ENCODE measurements around the gene ITPR3.

Gene ITPR3

GRCh38 chr6:33592280-33592594, 28.9 kb upstream of the ITPR3 start:
- no peak for TF ChIP-seq EGR1 (IDR thresholded peaks at IDR 0.05)
- TF ChIP-seq MAX (IDR thresholded peaks at IDR 0.05): no peak
- no peak for TF ChIP-seq EP300 (IDR thresholded peaks at IDR 0.05; ENCODE audit: borderline replicate concordance)
- TF ChIP-seq TCF12 (IDR thresholded peaks at IDR 0.05; ENCODE audit: low read depth): no peak
- no peak for TF ChIP-seq TEAD4 (IDR thresholded peaks at IDR 0.05)
- no peak for TF ChIP-seq CEBPB (IDR thresholded peaks at IDR 0.05)
- no peak for TF ChIP-seq USF1 (IDR thresholded peaks at IDR 0.05)
- TF ChIP-seq YY1 (IDR thresholded peaks at IDR 0.05; ENCODE audit: low read depth): no peak
- no peak for TF ChIP-seq NFIC (IDR thresholded peaks at IDR 0.05)
- TF ChIP-seq RAD21 (IDR thresholded peaks at IDR 0.05; ENCODE audit: low read depth): no peak
- TF ChIP-seq REST (IDR thresholded peaks at IDR 0.05; ENCODE audit: low read depth): no peak
- no peak for TF ChIP-seq TAF1 (IDR thresholded peaks at IDR 0.05; ENCODE audit: low read depth)
- no peak for TF ChIP-seq FOXM1 (IDR thresholded peaks at IDR 0.05; ENCODE audit: borderline replicate concordance, low read depth)
- no peak for TF ChIP-seq CREB1 (IDR thresholded peaks at IDR 0.05; ENCODE audit: low read depth)
- TF ChIP-seq ZBTB7A (IDR thresholded peaks at IDR 0.05; ENCODE audit: low read depth): no peak

- no peak for TF ChIP-seq CEBPB (IDR thresholded peaks at IDR 0.05)
- TF ChIP-seq TCF12 (IDR thresholded peaks at IDR 0.05; ENCODE audit: low read depth): peak; percentile 95
- TF ChIP-seq EP300 (IDR thresholded peaks at IDR 0.05; ENCODE audit: borderline replicate concordance): peak; percentile 92
- TF ChIP-seq RAD21 (IDR thresholded peaks at IDR 0.05; ENCODE audit: low read depth): peak; percentile 17; the same call in 1 of the 2 replicates
- TF ChIP-seq EGR1 (IDR thresholded peaks at IDR 0.05): peak; percentile 87
- 0 out of 2 replicates have a peak, but pooled peaks have one; percentile 32 for TF ChIP-seq YY1 (IDR thresholded peaks at IDR 0.05; ENCODE audit: low read depth)
- peak; percentile 88 for TF ChIP-seq NFIC (IDR thresholded peaks at IDR 0.05)
- TF ChIP-seq MAX (IDR thresholded peaks at IDR 0.05): peak; percentile 79
- no peak for TF ChIP-seq USF1 (IDR thresholded peaks at IDR 0.05)
- TF ChIP-seq FOXM1 (IDR thresholded peaks at IDR 0.05; ENCODE audit: borderline replicate concordance, low read depth): peak; percentile 67; the same call in 1 of the 2 replicates
- TF ChIP-seq TEAD4 (IDR thresholded peaks at IDR 0.05): peak; percentile 74
- no peak for TF ChIP-seq CREB1 (IDR thresholded peaks at IDR 0.05; ENCODE audit: low read depth)
- no peak for TF ChIP-seq REST (IDR thresholded peaks at IDR 0.05; ENCODE audit: low read depth)
- peak; percentile 92; the same call in 1 of the 2 replicates for TF ChIP-seq ZBTB7A (IDR thresholded peaks at IDR 0.05; ENCODE audit: low read depth)
- no peak for TF ChIP-seq TAF1 (IDR thresholded peaks at IDR 0.05; ENCODE audit: low read depth)
Observed at GRCh38 chr6:33592595-33593413, 28.3 kb upstream of the ITPR3 start.

GRCh38 chr6:33593414-33593727, 27.8 kb upstream of the ITPR3 start:
- TF ChIP-seq FOXM1 (IDR thresholded peaks at IDR 0.05; ENCODE audit: borderline replicate concordance, low read depth) (no peak), TCF12 (IDR thresholded peaks at IDR 0.05; ENCODE audit: low read depth) (no peak), CEBPB (IDR thresholded peaks at IDR 0.05) (no peak), EP300 (IDR thresholded peaks at IDR 0.05; ENCODE audit: borderline replicate concordance) (no peak), EGR1 (IDR thresholded peaks at IDR 0.05) (no peak), REST (IDR thresholded peaks at IDR 0.05; ENCODE audit: low read depth) (no peak), RAD21 (IDR thresholded peaks at IDR 0.05; ENCODE audit: low read depth) (no peak), USF1 (IDR thresholded peaks at IDR 0.05) (no peak), TAF1 (IDR thresholded peaks at IDR 0.05; ENCODE audit: low read depth) (no peak), YY1 (IDR thresholded peaks at IDR 0.05; ENCODE audit: low read depth) (no peak), NFIC (IDR thresholded peaks at IDR 0.05) (no peak), MAX (IDR thresholded peaks at IDR 0.05) (no peak), TEAD4 (IDR thresholded peaks at IDR 0.05) (no peak), CREB1 (IDR thresholded peaks at IDR 0.05; ENCODE audit: low read depth) (no peak), ZBTB7A (IDR thresholded peaks at IDR 0.05; ENCODE audit: low read depth) (no peak)

Data from Ishikawa (cell line).